Ascending aorta (tissue), 2 donors: ENCODE results near the gene CLDN19. TPM values are rescaled to one million over a fixed set of nuclear protein-coding genes. Genes with fewer than 3 reads are reported as not detected.
"Not testable (repeated sequence)": the region's sequence is repeated elsewhere in the genome, so short reads cannot be mapped to it uniquely, and the experiment has no call there.

Experiments used
- DNase-seq, 2 donors: peaks; one replicate each; pipeline ENCODE4 v3.0.0-alpha.2; 2019; ENCODE audit warnings: low spot score in 2 of 2
- H3K27ac ChIP-seq, 2 donors: fragments of 200-600 bp; sonication (generic); one replicate each; pipeline ENCODE4 v1.5.1; 2016 to 2017; ENCODE audit warnings: mild to moderate bottlenecking in 1 of 2
- H3K27me3 ChIP-seq: fragments of 200-600 bp; sonication (generic); one replicate; pipeline ENCODE4 v1.5.1; 2017
- H3K36me3 ChIP-seq, 2 donors: fragments of 200-600 bp; sonication (generic); one replicate each; pipeline ENCODE4 v1.5.1; 2016
- H3K4me1 ChIP-seq, 2 donors: fragments of 200-600 bp; sonication (generic); one replicate each; pipeline ENCODE4 v1.5.1; 2016 to 2017; ENCODE audit warnings: mild to moderate bottlenecking in 1 of 2
- H3K4me3 ChIP-seq, 2 donors: fragments of 200-600 bp; sonication (generic); one replicate each; pipeline ENCODE4 v1.5.1; 2016 to 2017; ENCODE audit warnings: mild to moderate bottlenecking in 1 of 2
- H3K9me3 ChIP-seq, 2 donors: fragments of 200-600 bp; sonication (generic); one replicate each; pipeline ENCODE4 v1.5.1; 2016
- intact Hi-C: fragments of 100-400 bp; cut with DNase I; formaldehyde crosslinking; loops from one replicate; pipeline ENCODE4 v1.15.1; 2023
- total RNA-seq: library from RNA; depleted of rRNA; stranded (reverse); fragments of >200 nt; gene quantifications from one replicate; pipeline ENCODE4 v1.1.0, GENCODE V29; 2016
- TF ChIP-seq, protein P1 (sequence below), 3 experiments: fragments of 200-600 bp in 2 of 3; fragments of 450-650 bp in 1 of 3; sonication (generic) in 2 of 3; IDR thresholded peaks; one replicate each; pipeline ENCODE4 v1.5.1; 2016 to 2019; ENCODE audit warnings: antibody characterized with exemption in 3 of 3, mild to moderate bottlenecking in 1 of 3, moderate library complexity in 1 of 3

Gene CLDN19
- total RNA-seq, 1 donor from 2014 or later = not detected

DNA sequence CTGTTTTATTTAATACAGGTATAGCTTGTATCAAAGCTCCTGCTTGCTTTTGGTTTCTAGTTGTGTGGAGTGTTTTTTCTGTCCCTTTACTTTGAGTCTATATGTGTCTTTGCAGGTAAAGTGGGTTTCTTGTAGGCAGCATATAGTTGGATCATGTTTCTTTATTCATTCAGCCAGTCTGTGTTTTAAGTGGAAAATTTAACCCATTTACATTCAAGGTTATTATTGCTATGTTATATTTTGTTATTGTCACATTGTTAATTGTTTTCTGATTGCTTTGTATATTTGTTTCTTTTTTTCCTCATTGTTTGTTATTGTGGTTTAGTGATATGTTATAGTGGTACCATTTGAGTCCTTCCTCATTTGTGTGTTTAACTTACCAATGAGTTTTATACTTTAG lies 26.7 kb downstream of the CLDN19 start:
- DNase-seq = no peak
- Histone ChIP-seq H3K4me3 (no peak overlapping the region), H3K27me3 (no peaks in the 10 kb centered on the region), H3K4me1 (no peaks in the 10 kb centered on the region), H3K36me3 (peaks cover 0 to 39% of the 10 kb centered on the region in 2 donors), H3K9me3 (peaks cover 13 to 16% of the 10 kb centered on the region in 2 donors), H3K27ac (no peak overlapping the region)
- TF ChIP-seq, protein P1, sequence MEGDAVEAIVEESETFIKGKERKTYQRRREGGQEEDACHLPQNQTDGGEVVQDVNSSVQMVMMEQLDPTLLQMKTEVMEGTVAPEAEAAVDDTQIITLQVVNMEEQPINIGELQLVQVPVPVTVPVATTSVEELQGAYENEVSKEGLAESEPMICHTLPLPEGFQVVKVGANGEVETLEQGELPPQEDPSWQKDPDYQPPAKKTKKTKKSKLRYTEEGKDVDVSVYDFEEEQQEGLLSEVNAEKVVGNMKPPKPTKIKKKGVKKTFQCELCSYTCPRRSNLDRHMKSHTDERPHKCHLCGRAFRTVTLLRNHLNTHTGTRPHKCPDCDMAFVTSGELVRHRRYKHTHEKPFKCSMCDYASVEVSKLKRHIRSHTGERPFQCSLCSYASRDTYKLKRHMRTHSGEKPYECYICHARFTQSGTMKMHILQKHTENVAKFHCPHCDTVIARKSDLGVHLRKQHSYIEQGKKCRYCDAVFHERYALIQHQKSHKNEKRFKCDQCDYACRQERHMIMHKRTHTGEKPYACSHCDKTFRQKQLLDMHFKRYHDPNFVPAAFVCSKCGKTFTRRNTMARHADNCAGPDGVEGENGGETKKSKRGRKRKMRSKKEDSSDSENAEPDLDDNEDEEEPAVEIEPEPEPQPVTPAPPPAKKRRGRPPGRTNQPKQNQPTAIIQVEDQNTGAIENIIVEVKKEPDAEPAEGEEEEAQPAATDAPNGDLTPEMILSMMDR (IDR thresholded peaks at IDR 0.05) = no peak
- intact Hi-C loops = no loop called here

DNA sequence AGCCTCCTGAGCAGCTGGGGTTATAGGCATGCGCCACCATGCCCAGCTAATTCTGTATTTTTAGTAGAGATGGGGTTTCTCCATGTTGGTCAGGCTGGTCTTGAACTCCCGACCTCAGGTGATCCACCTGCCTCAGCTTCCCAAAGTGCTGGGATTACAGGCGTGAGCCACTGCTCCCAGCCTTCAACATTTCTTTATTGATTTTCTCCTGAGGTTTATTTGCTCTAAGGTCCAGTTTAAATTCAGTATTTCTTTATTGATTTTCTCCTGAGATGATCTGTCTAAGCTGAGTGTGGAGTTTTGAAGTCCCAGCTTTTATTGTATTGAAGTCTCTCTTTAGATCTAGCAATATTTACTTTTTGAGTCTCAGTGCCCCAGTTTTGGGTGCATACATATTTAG lies 27.2 kb downstream of the CLDN19 start:
- Histone ChIP-seq H3K9me3 (peaks cover 13 to 16% of the 10 kb centered on the region in 2 donors), H3K36me3 (peaks cover 0 to 39% of the 10 kb centered on the region in 2 donors)
- H3K4me3 ChIP-seq, intact Hi-C loops, H3K4me1 ChIP-seq, DNase-seq, H3K27ac ChIP-seq, H3K27me3 ChIP-seq: not testable (repeated sequence)

DNA sequence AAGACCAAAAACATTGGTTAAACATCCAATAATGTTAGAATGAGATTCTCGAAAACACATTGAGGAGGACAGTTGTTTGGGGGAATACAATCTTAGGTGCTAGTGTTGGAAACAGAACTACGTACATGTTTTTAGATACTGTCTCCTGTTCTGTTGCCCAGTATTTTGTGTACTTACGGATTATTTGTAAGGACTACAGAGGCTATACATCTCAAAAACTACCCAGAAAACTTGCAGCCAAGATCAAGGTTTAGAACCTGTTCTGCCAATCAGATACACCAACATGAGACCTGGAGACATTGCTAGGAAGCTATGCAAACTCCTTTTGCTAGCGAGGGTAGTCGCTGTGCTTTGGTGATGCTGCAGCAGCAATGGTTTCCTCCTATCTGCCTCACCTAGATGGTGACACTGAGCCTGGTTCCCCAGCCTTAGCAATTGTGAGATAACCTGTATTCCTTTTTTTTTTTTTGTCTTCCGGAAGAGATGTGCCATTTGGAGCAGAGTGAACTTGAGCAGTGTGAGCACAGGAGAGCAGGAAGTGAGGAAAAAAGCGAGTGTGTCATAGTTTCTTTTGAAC lies 36.1 kb downstream of the CLDN19 start:
- Histone ChIP-seq H3K36me3 (peaks cover 50 to 87% of the 10 kb centered on the region in 2 donors), H3K4me3 (no peak overlapping the region), H3K27me3 (no peaks in the 10 kb centered on the region), H3K9me3 (no peaks in the 10 kb centered on the region), H3K4me1 (no peaks in the 10 kb centered on the region), H3K27ac (no peak overlapping the region)
- intact Hi-C loops = no loop called here
- no peak for DNase-seq
- TF ChIP-seq, protein P1 (IDR thresholded peaks at IDR 0.05) = no peak

DNA sequence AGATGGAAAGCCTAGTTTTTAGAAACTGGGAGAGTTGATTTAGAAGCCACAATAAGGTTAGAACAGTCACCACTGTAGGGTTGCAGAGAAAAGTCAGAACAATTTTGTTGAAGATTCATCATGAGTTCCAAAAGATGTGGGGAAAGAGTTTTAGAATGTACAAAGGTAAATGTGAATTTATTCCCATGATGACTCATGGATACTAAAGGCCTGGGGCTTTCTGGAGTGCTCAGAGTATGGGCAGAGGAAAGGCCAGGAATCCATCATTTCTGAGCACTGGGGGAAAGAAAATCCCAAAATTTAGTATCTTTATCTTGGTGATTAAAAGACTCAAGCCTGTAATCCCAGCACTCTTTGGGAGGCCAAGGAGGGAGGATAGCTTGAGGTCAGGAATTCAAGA lies 40.0 kb downstream of the CLDN19 start:
- H3K27ac ChIP-seq = no peak overlapping the region
- H3K27me3 ChIP-seq = no peaks in the 10 kb centered on the region
- H3K4me1 ChIP-seq = no peaks in the 10 kb centered on the region
- no peak overlapping the region for H3K4me3 ChIP-seq
- no peak for DNase-seq
- TF ChIP-seq, protein P1 (IDR thresholded peaks at IDR 0.05) = no peak
- no peaks in the 10 kb centered on the region for H3K9me3 ChIP-seq
- intact Hi-C loops = no loop called here
- peaks cover 73 to 86% of the 10 kb centered on the region in 2 donors for H3K36me3 ChIP-seq

DNA sequence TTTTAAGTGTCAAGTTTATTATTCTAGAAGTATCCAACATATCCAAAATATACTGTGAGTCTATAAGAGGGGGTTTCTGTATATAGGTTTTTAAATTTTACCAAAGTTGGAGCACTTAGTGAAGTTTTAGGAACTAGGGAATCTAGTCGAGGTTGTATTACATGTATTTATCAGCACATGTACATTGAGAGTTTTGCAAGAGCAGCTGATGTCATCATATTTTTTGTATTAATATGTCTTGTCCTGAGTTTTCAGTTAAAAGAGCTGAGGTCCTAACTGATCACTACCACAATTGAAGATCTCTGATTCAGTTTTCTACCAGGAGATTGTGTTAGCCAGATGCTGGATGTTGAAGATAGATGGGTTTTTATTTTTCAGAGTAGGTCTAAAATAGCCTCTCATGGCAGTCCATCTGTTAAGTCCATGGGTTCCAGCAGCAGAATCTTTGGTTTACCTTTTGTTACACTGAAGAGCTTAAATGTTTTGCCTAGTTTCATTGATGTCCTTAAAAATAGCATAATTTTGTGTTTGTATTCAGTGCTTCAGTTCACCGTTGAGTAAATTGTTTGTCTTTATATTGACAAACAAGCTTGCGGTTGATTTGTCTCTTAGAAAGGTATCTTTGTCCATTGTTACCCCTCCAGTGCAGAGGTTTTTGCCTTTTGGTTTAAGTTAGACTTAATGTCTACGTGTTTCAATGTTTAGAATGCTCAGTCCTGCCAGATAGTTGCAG lies 41.8 kb downstream of the CLDN19 start:
- DNase-seq = no peak
- H3K27ac ChIP-seq = no peak overlapping the region
- intact Hi-C loops = no loop called here
- TF ChIP-seq, protein P1 (IDR thresholded peaks at IDR 0.05) = no peak
- no peaks in the 10 kb centered on the region for H3K27me3 ChIP-seq
- H3K36me3 ChIP-seq = peaks cover 62 to 74% of the 10 kb centered on the region in 2 donors
- peaks cover 0 to under 1% of the 10 kb centered on the region in 2 donors for H3K4me1 ChIP-seq
- no peaks in the 10 kb centered on the region for H3K9me3 ChIP-seq
- H3K4me3 ChIP-seq = no peak overlapping the region

DNA sequence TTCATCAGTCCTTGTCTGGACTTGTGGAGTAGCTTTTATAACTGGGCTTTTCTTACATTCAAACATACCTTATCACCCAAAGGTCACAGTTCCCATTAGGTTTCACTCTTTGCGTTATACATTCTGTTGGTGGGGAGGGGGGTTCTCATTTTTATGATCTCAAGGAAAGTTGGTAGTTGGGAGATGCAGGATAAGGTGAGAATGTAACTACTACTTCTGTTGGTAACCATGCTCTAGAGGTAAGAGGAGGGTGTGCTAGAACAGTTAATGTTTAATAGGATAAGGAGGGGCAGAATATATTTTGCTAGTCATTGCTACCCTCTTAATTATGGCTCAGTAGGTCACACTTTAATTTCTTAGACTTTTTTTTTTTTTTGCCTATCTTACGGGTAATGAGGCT lies 47.1 kb downstream of the CLDN19 start:
- Histone ChIP-seq H3K4me1 (peaks cover 0 to 10% of the 10 kb centered on the region in 2 donors), H3K27ac (no peak overlapping the region), H3K4me3 (no peak overlapping the region), H3K9me3 (no peaks in the 10 kb centered on the region), H3K27me3 (no peaks in the 10 kb centered on the region), H3K36me3 (peaks cover 21 to 24% of the 10 kb centered on the region in 2 donors)
- no peak for DNase-seq
- intact Hi-C loops = no loop called here
- TF ChIP-seq, protein P1 (IDR thresholded peaks at IDR 0.05) = no peak
